KMS-11 (cell line): ENCODE results near the gene IFITM5.
"Not testable (repeated sequence)": the region's sequence is repeated elsewhere in the genome, so short reads cannot be mapped to it uniquely, and the experiment has no call there.

Source experiments
- H2AFZ ChIP-seq: fragments of 200-600 bp; sonication (generic); 2 replicates; pipeline ENCODE4 v1.6.1; 2016; ENCODE audit warnings: antibody characterized with exemption, mixed run types, low read depth
- H3K27ac ChIP-seq: fragments of 200-600 bp; sonication (generic); 2 replicates; pipeline ENCODE4 v1.6.1; 2016; ENCODE audit warnings: mild to moderate bottlenecking, mixed run types
- H3K27me3 ChIP-seq: fragments of 200-600 bp; sonication (generic); 2 replicates; pipeline ENCODE4 v1.6.1; 2017; ENCODE audit warnings: mild to moderate bottlenecking, low read depth, mixed run types, moderate library complexity; ENCODE audit not compliant: insufficient read depth
- H3K36me3 ChIP-seq: fragments of 200-600 bp; sonication (generic); 2 replicates; pipeline ENCODE4 v1.6.1; 2017; ENCODE audit warnings: mild to moderate bottlenecking, mixed run types; ENCODE audit not compliant: insufficient read depth
- H3K4me1 ChIP-seq: fragments of 200-600 bp; sonication (generic); 2 replicates; pipeline ENCODE4 v1.6.1; 2016; ENCODE audit warnings: mild to moderate bottlenecking, low read depth, mixed run types; ENCODE audit not compliant: poor library complexity, severe bottlenecking
- H3K4me2 ChIP-seq: fragments of 200-600 bp; sonication (generic); 2 replicates; pipeline ENCODE4 v1.7.0; 2016; ENCODE audit warnings: mild to moderate bottlenecking, mixed run types
- H3K4me3 ChIP-seq: fragments of 200-600 bp; sonication (generic); IDR thresholded peaks from 2 replicates; pipeline ENCODE4 v1.6.1; 2017; ENCODE audit warnings: low read depth, low read length, mixed read lengths; ENCODE audit not compliant: insufficient read depth
- H3K79me2 ChIP-seq: fragments of 200-600 bp; sonication (generic); 2 replicates; pipeline ENCODE4 v1.6.1; 2016; ENCODE audit warnings: low read depth, mixed run types; ENCODE audit not compliant: insufficient read depth
- H3K9ac ChIP-seq: fragments of 200-600 bp; sonication (generic); 2 replicates; pipeline ENCODE4 v1.6.1; 2016; ENCODE audit warnings: mild to moderate bottlenecking, mixed run types
- H4K20me1 ChIP-seq: fragments of 200-600 bp; sonication (generic); 2 replicates; pipeline ENCODE4 v1.6.1; 2016; ENCODE audit warnings: mild to moderate bottlenecking, mixed run types; ENCODE audit not compliant: insufficient read depth
- CTCF ChIP-seq: fragments of 200-600 bp; sonication (generic); conservative IDR thresholded peaks from 2 replicates; pipeline ENCODE4 v1.6.1; 2017; ENCODE audit warnings: low read depth, mild to moderate bottlenecking, antibody characterized with exemption, low read length, moderate library complexity, mixed read lengths

Gene IFITM5

DNA sequence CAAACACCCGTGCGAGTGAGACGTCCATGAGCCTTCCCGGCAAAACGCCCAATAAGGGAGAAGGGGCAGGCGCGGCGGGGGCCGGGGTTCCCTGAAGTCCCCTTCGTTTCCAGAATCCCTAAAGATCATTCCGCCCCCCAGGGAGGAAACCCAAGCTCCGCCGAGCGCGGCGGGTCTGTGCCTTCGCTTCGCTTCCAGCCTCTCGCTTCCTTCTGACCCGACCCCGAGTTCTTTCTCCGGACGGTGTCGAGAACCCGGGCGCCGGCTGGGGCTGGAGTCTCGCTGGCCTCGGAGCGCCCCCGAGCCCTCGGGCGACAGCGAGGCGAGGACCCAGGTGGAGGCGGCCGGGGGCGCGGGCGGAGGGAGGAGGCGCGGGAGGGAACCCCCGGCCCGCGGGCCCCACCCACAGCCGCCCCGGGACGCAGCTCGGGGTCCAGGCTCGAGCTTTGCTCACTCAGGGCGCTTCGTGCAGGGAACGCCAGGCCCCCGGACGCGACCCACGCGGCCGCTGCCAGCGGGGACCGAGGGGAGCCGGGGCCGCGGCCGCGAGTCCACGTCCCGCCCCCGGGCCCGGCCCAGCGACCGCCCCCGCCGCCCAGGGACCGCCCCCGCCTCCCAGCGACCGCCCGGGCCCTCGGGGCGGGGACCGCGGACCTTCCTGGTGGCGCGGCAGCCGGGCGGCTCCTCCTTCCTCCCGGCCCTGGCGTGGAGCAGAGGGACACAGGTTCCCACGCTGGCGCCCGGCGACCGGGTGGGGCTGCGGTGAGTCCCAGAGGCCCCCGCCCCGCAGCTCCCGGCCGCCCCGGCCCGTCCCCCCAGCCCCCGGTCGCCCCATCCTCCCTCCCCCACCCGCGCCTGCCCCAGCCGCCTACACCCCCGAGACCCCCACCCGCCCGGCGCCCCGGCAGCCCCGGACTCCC lies 10.6 kb downstream of the IFITM5 start, which contains the start of gene PGGHG:
Gene PGGHG, plus strand, starts transcription at position 649 of the 920 bp plus-strand sequence. CDS start 691 bp downstream, outside the sequence.
- no peak for TF ChIP-seq CTCF
- H3K4me1 ChIP-seq, result no peaks in the 10 kb centered on the region
- no peaks in the 10 kb centered on the region for H3K36me3 ChIP-seq
- peaks cover 16% of the 10 kb centered on the region for H3K27me3 ChIP-seq
- H3K9ac ChIP-seq, result no peak within 1 kb of the TSS
- no peak within 1 kb of the TSS for H3K4me3 ChIP-seq
- no peaks in the 10 kb centered on the region for H4K20me1 ChIP-seq
- peak within 1 kb of the TSS; percentile 69 for H3K4me2 ChIP-seq
- H3K79me2 ChIP-seq, result no peaks in the 10 kb centered on the region
- H3K27ac ChIP-seq, result no peak within 1 kb of the TSS
- peak within 1 kb of the TSS; percentile 89 for H2AFZ ChIP-seq

DNA sequence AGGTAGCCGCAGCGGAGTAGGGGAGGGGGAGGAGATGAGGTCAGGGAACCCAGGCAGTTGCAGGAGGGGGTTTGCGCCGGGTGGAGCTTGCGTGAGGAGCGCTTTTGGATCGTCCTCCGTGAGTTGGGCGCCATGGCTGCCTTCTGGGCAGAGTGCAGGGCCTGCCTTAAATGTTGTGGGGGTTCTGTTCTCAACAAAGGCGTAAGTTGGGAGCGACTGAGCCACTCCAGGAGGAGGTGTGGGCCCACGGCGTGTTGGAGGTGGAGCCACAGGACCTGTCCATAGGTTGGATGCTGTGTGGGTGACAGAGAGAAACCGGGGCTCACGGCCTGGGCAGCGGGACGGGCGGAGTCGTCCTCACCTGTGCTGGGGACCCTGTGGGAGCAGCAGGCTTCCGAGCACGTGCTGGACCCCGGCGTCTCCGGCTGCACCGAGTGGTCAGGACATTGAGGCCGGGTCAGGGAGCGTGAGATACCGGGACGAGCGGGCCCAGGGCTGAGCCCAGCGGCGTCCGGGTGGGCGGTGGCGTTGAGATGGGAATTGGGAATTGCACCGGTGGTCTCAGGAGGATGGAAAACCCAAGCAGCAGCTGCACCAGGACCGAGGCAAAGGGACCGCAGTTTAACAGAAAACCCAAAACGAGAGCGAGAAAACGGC lies 11.4 kb downstream of the IFITM5 start:
- Histone ChIP-seq H3K79me2 (no peaks in the 10 kb centered on the region), H3K36me3 (no peaks in the 10 kb centered on the region), H4K20me1 (no peaks in the 10 kb centered on the region), H3K4me1 (no peaks in the 10 kb centered on the region), H3K27ac (no peak overlapping the region), H3K4me3 (no peak overlapping the region), H3K4me2 (peak overlapping the region; percentile 69), H3K27me3 (peaks cover 20% of the 10 kb centered on the region), H3K9ac (no peak overlapping the region), H2AFZ (peak overlapping the region; percentile 89; the same call in 1 of the 2 replicates)
- no peak for TF ChIP-seq CTCF

GRCh38 chr11:286977-287820 lies 12.1 kb downstream of the IFITM5 start:
- H3K79me2 ChIP-seq, H3K4me3 ChIP-seq, H3K4me1 ChIP-seq, H3K27ac ChIP-seq, H4K20me1 ChIP-seq, H2AFZ ChIP-seq, H3K4me2 ChIP-seq, H3K9ac ChIP-seq, H3K36me3 ChIP-seq: not testable (repeated sequence)
- peaks cover 22% of the 10 kb centered on the region for H3K27me3 ChIP-seq

DNA sequence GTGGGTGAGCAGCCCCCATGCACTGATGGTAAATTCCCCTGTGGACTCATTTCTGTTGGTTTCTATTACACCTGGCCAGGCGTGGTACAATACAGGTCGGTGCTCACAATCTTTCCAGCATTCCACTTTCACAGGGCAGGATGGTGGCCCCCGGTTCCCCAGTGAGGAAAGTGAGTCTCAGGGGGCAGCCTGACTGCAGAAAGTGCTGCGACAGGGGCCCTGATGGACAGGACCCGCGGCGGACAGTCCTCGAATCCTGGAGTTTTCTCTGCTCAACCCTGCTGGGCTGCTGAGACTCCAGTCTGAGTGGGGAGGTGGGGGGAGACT lies 13.5 kb downstream of the IFITM5 start:
- Histone ChIP-seq H3K4me1 (no peaks in the 10 kb centered on the region), H3K4me2 (no peak overlapping the region), H3K9ac (no peak overlapping the region), H4K20me1 (no peaks in the 10 kb centered on the region), H2AFZ (no peak overlapping the region), H3K4me3 (no peak overlapping the region), H3K27me3 (peaks cover 31% of the 10 kb centered on the region), H3K27ac (no peak overlapping the region), H3K36me3 (no peaks in the 10 kb centered on the region), H3K79me2 (no peaks in the 10 kb centered on the region)
- TF ChIP-seq CTCF, result no peak
